ENCODE results near the gene GNS. TPM values are rescaled to one million over a fixed set of nuclear protein-coding genes. Genes with fewer than 3 reads are reported as not detected.
"Not testable (repeated sequence)": the region's sequence is repeated elsewhere in the genome, so short reads cannot be mapped to it uniquely, and the experiment has no call there.

GNS gene
- total and polyA plus RNA-seq, 2 experiments from 2014 or later: 44.0 to 45.5 TPM

DNA sequence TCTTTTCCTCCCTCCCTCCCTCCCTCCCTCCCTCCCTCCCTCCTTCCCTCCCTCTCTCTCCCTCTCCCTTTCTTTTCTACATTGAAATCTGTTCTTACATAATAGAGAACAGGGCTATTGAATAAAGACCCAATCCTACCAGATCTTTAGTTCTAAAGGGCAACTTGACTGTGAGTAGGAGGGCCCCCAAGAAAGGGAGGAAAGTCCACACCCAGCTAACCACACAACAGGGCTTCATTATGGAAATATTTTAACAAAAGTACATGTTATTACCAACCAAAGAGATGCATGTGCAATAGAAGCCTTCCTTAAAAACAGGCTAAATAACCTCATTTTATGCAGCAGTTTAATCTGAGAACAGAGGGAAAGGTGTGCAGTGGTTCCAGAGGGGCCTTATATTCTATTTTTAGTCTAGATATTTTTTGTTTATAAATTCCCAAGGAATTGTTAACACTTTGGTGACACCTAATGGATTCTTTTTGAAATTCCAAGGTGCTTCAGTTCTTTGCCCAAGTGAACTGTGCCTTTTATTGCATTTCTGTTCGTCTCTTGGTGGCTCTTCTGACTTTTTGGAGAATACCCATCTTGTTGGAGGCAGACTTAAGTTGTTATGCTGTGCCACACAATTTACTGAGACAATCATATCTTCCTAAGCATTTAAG is 63.0 kb downstream of the GNS start:
- Histone ChIP-seq H3K4me3 (no peak overlapping the region), H3K4me1 (ENCODE audit: low read depth) (peaks cover 16% of the 10 kb centered on the region), H3K36me3 (no peaks in the 10 kb centered on the region), H3K9me3 (ENCODE audit: low read depth) (no peaks in the 10 kb centered on the region), H3K27ac (peak overlapping the region; percentile 37), H3K27me3 (no peaks in the 10 kb centered on the region)
- DNase-seq (ENCODE audit: low read depth in 1 of 2, low spot score in 1 of 2): peak; percentile 46 to 59
- TF ChIP-seq, protein P1, sequence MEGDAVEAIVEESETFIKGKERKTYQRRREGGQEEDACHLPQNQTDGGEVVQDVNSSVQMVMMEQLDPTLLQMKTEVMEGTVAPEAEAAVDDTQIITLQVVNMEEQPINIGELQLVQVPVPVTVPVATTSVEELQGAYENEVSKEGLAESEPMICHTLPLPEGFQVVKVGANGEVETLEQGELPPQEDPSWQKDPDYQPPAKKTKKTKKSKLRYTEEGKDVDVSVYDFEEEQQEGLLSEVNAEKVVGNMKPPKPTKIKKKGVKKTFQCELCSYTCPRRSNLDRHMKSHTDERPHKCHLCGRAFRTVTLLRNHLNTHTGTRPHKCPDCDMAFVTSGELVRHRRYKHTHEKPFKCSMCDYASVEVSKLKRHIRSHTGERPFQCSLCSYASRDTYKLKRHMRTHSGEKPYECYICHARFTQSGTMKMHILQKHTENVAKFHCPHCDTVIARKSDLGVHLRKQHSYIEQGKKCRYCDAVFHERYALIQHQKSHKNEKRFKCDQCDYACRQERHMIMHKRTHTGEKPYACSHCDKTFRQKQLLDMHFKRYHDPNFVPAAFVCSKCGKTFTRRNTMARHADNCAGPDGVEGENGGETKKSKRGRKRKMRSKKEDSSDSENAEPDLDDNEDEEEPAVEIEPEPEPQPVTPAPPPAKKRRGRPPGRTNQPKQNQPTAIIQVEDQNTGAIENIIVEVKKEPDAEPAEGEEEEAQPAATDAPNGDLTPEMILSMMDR (IDR thresholded peaks at IDR 0.05; ENCODE audit: low read depth, low read length): peak; percentile 39

DNA sequence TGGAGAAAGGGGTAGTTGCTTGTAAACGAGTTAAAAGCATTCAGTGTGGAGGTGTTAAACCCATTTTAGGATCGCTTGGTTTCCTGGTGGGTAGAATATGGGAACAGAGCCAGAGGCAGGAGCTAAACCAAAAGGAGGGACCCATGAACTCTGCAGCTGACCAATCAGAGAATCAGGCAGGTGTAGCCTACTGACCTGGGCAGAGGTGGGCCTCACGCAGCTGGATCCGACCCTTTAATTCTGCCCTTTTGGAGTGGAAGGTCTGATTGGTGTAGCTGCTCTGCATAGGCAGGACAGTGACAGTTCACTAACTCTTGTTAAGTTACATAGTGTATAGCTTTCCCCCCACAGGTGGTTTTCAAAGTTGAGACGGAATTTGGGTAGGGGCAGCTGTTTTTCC is 63.7 kb downstream of the GNS start:
- TF ChIP-seq, protein P1 (IDR thresholded peaks at IDR 0.05; ENCODE audit: low read depth, low read length): no peak
- Histone ChIP-seq H3K27me3 (no peaks in the 10 kb centered on the region), H3K36me3 (no peaks in the 10 kb centered on the region), H3K4me1 (ENCODE audit: low read depth) (peaks cover 21% of the 10 kb centered on the region), H3K9me3 (ENCODE audit: low read depth) (no peaks in the 10 kb centered on the region), H3K4me3 (no peak overlapping the region), H3K27ac (peak overlapping the region; percentile 61)
- no peak for DNase-seq (ENCODE audit: low read depth in 1 of 2, low spot score in 1 of 2)

DNA sequence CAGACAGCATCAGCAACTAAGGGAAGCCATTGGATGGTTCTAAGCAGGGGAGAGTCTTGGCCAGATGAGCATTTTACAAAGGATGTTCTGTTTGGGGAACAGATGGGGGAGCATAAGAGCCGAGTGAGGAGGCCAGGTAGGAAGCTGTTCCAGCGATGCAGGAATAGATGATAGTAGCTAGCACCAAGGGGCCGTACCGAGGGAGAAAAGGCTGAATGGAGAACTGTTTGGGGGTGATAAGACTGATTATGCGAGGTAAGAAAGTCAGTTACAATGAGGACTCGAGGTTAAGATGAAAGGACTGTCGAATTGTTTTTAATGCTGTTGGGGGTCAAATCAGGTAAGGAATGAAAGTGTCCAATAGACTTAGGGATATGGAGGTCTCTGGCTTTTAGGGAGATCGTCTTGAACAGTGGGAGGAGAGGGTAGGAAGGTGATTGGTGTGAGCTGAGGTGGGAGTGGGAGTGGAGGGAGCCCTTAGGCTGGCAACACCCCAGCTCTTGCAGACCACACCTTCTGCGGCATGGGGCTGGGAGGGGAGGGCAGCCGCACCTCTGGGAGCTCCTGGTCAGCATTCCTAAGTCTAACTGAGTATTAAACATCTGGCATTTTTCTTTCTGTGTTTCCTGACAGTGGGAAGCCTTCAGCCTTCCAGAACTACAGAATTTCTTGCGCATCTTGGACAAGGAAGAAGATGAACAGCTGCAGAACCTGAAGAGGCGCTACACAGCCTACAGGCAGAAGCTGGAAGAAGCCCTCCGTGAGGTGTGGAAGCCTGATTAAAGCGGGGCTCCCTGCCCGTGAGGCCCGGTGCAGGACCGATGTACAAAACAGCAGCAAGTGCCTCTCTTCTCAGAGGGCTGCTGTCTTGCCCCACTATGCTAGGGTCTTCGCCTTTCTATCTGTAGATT is 64.8 kb downstream of the GNS start:
- no peaks in the 10 kb centered on the region for H3K9me3 ChIP-seq (ENCODE audit: low read depth)
- peak overlapping the region; percentile 44 for H3K27ac ChIP-seq
- no peaks in the 10 kb centered on the region for H3K36me3 ChIP-seq
- TF ChIP-seq, protein P1 (IDR thresholded peaks at IDR 0.05; ENCODE audit: low read depth, low read length): no peak
- H3K4me1 ChIP-seq (ENCODE audit: low read depth): peaks cover 21% of the 10 kb centered on the region
- H3K27me3 ChIP-seq: no peaks in the 10 kb centered on the region
- H3K4me3 ChIP-seq: no peak overlapping the region
- no peak for DNase-seq (ENCODE audit: low read depth in 1 of 2, low spot score in 1 of 2)

DNA sequence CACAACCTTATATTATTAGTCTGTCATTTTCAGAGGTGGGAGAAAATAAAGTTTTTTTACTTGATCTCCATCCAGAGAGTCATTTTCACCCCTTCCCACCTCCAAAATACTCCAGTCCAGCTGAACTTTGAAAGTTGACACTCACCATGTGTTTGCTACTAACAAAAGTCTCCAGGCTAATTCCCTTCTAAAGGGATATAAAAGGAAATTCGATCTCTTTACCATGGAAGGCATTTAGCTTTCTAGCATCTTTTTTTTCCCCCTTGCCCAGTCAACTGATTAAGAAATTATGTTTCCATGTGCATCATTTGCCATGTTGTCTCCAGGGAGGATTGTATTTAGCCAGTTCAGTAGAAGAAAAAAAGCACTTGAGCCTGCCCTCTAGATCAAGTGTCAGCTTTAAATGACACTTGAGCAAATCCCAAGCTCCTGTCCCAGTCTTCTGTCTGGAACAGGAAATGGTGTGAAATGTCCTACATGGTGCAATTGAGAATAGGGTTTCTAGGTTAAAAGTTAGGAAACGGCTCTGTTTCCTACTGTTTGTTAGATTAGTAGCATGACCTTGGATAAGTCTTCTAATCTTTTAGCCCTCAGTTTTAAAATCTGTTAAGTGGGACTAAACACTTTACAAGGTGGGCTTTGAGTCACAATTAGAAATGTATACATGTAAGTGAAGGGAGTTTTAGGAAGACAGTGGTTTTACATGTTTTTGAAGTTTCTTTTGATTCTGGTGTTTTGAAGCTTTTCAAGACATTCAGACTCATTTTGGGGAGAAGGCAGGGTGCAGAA is 67.2 kb downstream of the GNS start:
- H3K9me3 ChIP-seq (ENCODE audit: low read depth): no peaks in the 10 kb centered on the region
- H3K27ac ChIP-seq: peak overlapping the region; percentile 63
- TF ChIP-seq, protein P1 (IDR thresholded peaks at IDR 0.05; ENCODE audit: low read depth, low read length): no peak
- no peaks in the 10 kb centered on the region for H3K27me3 ChIP-seq
- H3K36me3 ChIP-seq: peaks cover 4% of the 10 kb centered on the region
- H3K4me3 ChIP-seq: no peak overlapping the region
- peaks cover 29% of the 10 kb centered on the region for H3K4me1 ChIP-seq (ENCODE audit: low read depth)
- no peak for DNase-seq (ENCODE audit: low read depth in 1 of 2, low spot score in 1 of 2)

DNA sequence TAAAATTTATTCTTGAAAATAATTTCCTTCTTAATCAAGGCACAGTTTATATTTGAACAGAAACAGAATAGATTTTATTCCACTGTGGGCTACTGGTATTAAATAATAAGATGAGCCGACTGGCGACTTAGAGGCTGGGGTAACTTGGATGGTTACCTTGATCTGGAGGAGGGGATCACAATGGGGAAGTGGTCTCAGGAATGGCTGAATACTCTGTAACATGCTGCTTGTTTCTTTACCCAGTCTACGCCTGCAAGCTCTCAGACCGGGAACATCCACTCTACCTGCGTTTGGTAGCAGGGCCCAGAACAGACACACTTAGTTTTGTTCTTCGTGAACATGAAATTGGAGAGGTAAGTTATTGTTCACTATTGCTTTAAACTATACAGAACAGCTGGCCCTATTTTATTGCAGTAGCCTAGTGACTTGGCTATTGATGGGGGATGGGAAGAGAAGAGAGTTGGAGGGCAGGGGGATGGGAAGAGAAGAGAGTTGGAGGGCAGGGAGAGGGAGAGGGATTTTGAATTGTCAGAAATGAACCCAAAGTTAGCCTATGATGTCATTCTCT is 67.9 kb downstream of the GNS start:
- H3K36me3 ChIP-seq: peaks cover 10% of the 10 kb centered on the region
- H3K4me1 ChIP-seq (ENCODE audit: low read depth): peaks cover 26% of the 10 kb centered on the region
- no peaks in the 10 kb centered on the region for H3K9me3 ChIP-seq (ENCODE audit: low read depth)
- H3K4me3 ChIP-seq: no peak overlapping the region
- TF ChIP-seq, protein P1 (IDR thresholded peaks at IDR 0.05; ENCODE audit: low read depth, low read length): no peak
- no peaks in the 10 kb centered on the region for H3K27me3 ChIP-seq
- peak overlapping the region; percentile 63 for H3K27ac ChIP-seq
- DNase-seq (ENCODE audit: low read depth in 1 of 2, low spot score in 1 of 2): no peak

DNA sequence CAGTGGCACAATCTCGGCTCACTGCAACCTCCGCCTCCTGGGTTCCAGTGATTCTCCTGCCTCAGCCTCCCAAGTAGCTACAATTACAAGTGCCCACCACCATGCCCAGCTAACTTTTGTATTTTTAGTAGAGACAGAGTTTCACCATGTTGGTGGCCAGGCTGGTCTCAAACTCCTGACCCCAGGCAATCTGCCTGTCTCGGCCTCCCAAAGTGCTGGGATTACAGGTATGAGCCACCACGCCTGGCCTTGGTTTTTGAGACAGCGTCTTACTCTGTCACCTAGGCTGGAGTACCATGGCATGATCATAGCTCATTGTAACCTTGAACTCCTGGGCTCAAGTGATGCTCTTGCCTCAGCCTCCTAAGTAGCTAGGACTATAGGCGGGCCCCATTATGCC is 69.0 kb downstream of the GNS start:
- DNase-seq (ENCODE audit: low read depth in 1 of 2, low spot score in 1 of 2); H3K4me3 ChIP-seq; H3K27ac ChIP-seq; H3K27me3 ChIP-seq; H3K9me3 ChIP-seq (ENCODE audit: low read depth): not testable (repeated sequence)
- Histone ChIP-seq H3K36me3 (peaks cover 12% of the 10 kb centered on the region), H3K4me1 (ENCODE audit: low read depth) (peaks cover 22% of the 10 kb centered on the region)

All from cardiac muscle cell (in vitro differentiated cells and primary cell).